Uterus (tissue), 4 donors: ENCODE measurements around the gene IFT43. TPM values are rescaled to one million over a fixed set of nuclear protein-coding genes. Genes with fewer than 3 reads are reported as not detected.

Experiments
- DNase-seq, 2 donors: peaks; one replicate each; pipeline ENCODE4 v3.0.0-alpha.2; 2019 to 2020
- H3K27ac ChIP-seq, 2 donors: fragments of 200-600 bp; sonication (generic); 1 replicate in 1 of 2; 2 replicates in 1 of 2; pipeline ENCODE4 v1.5.1; 2016 to 2018
- H3K27me3 ChIP-seq, 2 donors: fragments of 200-600 bp; sonication (generic); one replicate each; pipeline ENCODE4 v1.5.1; 2018 to 2019; ENCODE audit warnings: control low read depth in 1 of 2
- H3K36me3 ChIP-seq, 2 donors: fragments of 200-600 bp; sonication (generic); one replicate each; pipeline ENCODE4 v1.5.1; 2019; ENCODE audit warnings: control low read depth in 1 of 2
- H3K4me1 ChIP-seq, 2 donors: fragments of 200-600 bp; sonication (generic); one replicate each; pipeline ENCODE4 v1.5.1; 2018 to 2019; ENCODE audit warnings: control low read depth in 1 of 2
- H3K4me3 ChIP-seq, 2 donors: fragments of 200-600 bp; sonication (generic); 1 replicate in 1 of 2; 2 replicates in 1 of 2; pipeline ENCODE4 v1.5.1; 2018 to 2019; ENCODE audit warnings: mild to moderate bottlenecking in 1 of 2
- H3K9me3 ChIP-seq, 2 donors: fragments of 200-600 bp; sonication (generic); one replicate each; pipeline ENCODE4 v1.5.1; 2019; ENCODE audit warnings: control low read depth in 1 of 2
- POLR2A ChIP-seq, 2 donors: fragments of 450-650 bp; IDR thresholded peaks; one replicate each; pipeline ENCODE4 v1.6.1; 2016; ENCODE audit warnings: antibody characterized with exemption in 2 of 2, mild to moderate bottlenecking in 1 of 2, moderate library complexity in 1 of 2
- intact Hi-C: fragments of 100-400 bp; cut with DNase I; formaldehyde crosslinking; loops from one replicate; pipeline ENCODE4 v1.15.1; 2023; ENCODE audit warnings: low total_unique reads
- total RNA-seq, 4 donors: library from RNA; depleted of rRNA in 3 of 4; stranded (reverse); fragments of >200 nt in 3 of 4; gene quantifications; one replicate each; pipeline versions ENCODE4 v1.1.0 to v1.2.4, GENCODE V29; 2014 to 2023
- TF ChIP-seq, protein P1 (sequence below), 4 experiments: fragments of 200-600 bp in 2 of 4; fragments of 450-650 bp in 2 of 4; sonication (generic) in 2 of 4; IDR thresholded peaks; one replicate each; pipeline ENCODE4 v1.5.1; 2016 to 2019; ENCODE audit warnings: antibody characterized with exemption in 4 of 4, mild to moderate bottlenecking in 2 of 4, moderate library complexity in 1 of 4
- donor health status: DM: yes; HTN: yes; CAD: no.

The IFT43 gene
- total RNA-seq, 4 donors from 2014 or later, result 34.2 to 75.3 (median 49.1) TPM

DNA sequence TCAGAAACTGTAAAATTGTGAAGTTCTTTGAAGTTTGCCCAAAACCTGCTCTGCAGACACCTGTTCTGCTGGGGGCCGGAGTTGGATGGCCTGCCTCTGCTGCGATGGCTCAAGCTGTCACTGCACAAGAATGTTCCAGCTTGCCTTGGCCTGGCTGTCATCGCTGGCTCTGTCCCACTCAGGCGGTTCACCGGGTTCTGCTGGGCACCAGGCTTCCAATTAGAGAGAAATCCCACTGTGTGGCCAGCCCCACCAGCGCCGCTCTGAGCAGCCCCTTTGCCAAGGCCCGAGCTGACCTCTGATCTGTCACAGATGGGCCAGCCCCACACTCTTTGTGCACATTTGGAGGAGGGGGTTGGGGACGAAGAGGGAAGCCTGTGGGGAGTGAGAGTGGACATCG lies 94.5 kb downstream of the IFT43 start:
- Histone ChIP-seq H3K4me3 (no peak overlapping the region), H3K27me3 (no peaks in the 10 kb centered on the region), H3K4me1 (no peaks in the 10 kb centered on the region), H3K36me3 (no peaks in the 10 kb centered on the region), H3K9me3 (no peaks in the 10 kb centered on the region), H3K27ac (no peak overlapping the region)
- TF ChIP-seq POLR2A (IDR thresholded peaks at IDR 0.05), result no peak
- TF ChIP-seq, protein P1, sequence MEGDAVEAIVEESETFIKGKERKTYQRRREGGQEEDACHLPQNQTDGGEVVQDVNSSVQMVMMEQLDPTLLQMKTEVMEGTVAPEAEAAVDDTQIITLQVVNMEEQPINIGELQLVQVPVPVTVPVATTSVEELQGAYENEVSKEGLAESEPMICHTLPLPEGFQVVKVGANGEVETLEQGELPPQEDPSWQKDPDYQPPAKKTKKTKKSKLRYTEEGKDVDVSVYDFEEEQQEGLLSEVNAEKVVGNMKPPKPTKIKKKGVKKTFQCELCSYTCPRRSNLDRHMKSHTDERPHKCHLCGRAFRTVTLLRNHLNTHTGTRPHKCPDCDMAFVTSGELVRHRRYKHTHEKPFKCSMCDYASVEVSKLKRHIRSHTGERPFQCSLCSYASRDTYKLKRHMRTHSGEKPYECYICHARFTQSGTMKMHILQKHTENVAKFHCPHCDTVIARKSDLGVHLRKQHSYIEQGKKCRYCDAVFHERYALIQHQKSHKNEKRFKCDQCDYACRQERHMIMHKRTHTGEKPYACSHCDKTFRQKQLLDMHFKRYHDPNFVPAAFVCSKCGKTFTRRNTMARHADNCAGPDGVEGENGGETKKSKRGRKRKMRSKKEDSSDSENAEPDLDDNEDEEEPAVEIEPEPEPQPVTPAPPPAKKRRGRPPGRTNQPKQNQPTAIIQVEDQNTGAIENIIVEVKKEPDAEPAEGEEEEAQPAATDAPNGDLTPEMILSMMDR (IDR thresholded peaks at IDR 0.05), result no peak
- DNase-seq, result no peak
- intact Hi-C loops, result no loop called here

DNA sequence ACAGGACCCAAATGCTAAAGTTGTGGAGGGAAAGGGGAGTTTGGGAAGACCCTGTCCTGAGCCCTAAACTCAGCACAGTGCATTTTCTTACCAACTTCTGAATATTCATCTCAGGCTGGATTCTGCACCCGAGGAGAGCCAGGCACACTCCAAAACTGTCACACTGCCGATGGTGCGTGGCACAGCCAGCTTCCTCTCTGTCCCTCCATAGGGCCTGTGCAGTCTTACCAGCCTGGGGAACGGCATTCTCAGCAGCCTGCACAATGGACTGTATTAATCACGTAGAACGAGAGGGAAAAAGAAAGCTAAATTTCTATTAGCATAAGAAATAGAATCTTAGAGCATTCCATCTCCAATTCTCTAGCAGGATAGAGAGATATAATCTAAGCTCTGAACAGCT lies 94.9 kb downstream of the IFT43 start:
- H3K4me1 ChIP-seq, result no peaks in the 10 kb centered on the region
- no peaks in the 10 kb centered on the region for H3K36me3 ChIP-seq
- no peak overlapping the region for H3K27ac ChIP-seq
- no peaks in the 10 kb centered on the region for H3K27me3 ChIP-seq
- intact Hi-C loops, result no loop called here
- TF ChIP-seq, protein P1 (IDR thresholded peaks at IDR 0.05), result no peak
- no peak for TF ChIP-seq POLR2A (IDR thresholded peaks at IDR 0.05)
- H3K4me3 ChIP-seq, result no peak overlapping the region
- DNase-seq, result no peak
- no peaks in the 10 kb centered on the region for H3K9me3 ChIP-seq

DNA sequence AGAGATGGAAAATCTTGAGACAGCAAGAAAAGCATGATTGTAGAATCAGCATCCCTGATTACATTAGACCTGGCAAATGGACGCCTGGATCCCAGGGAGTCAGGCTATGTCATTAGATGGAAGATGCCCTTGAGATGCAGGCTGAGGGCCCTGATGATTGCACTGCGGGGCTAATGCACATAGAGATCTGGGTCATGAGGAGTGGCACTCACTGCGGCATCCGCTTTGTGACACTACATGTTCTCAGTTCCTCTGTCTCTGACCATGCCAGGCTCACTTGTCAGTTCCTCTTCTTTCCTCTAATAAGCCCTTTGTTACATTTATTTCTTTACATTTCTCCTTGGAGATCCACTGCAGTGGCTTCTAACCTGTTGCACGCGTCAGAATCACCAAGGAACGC lies 96.1 kb downstream of the IFT43 start:
- H3K4me1 ChIP-seq, result no peaks in the 10 kb centered on the region
- no peaks in the 10 kb centered on the region for H3K36me3 ChIP-seq
- H3K4me3 ChIP-seq, result no peak overlapping the region
- intact Hi-C loops, result no loop called here
- no peaks in the 10 kb centered on the region for H3K9me3 ChIP-seq
- no peak overlapping the region for H3K27ac ChIP-seq
- no peaks in the 10 kb centered on the region for H3K27me3 ChIP-seq
- DNase-seq, result no peak
- TF ChIP-seq, protein P1 (IDR thresholded peaks at IDR 0.05), result no peak
- no peak for TF ChIP-seq POLR2A (IDR thresholded peaks at IDR 0.05)

DNA sequence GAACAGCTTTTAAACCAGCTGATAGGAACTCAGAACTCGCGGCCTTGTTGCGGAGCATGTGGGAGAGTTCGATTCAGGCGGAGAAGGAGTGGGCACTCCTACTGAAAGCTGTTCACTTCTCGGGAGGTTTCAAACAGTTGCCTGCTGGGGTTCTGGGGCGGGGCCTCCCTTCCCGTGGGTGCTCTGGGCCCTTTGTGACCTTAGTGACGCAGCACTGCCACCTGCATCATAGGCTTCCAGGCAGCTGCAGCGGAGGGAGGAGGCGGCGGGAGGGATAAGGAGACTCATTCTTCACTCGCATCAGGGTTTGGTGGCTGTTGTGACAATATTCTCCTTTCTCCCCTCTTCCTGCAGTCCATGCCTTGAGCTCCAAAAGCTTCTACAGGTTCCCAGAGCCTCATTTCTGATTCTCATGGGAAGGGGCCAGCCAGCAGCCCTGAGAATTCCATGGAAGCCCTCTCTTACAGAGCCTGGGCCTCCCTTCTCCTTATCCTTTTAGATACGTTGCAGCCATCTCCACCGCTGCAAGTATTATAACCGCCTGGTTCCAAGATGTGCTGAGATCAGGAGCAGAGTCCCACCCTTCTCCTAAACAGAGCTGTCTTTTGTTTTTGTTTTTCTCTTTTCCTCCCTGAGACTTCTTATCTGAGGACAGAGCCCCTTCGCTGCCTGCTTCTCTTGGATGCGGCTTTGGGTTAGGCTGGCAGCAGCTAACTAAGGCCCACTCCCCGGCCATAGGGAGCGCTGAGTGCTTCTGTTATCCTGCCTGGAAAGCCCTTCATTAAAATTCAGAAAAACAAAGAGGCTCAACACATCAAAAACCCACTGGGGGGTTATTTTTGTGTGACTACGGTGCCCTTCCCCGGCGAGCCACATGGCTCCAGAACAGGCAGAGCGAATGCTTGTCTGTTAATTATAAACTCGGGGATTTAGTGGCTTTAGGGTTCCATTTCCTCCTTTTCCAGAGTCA lies 98.5 kb downstream of the IFT43 start:
- no peaks in the 10 kb centered on the region for H3K27me3 ChIP-seq
- peaks cover 0 to under 1% of the 10 kb centered on the region in 2 donors for H3K4me1 ChIP-seq
- H3K36me3 ChIP-seq, result no peaks in the 10 kb centered on the region
- no peak for TF ChIP-seq POLR2A (IDR thresholded peaks at IDR 0.05)
- TF ChIP-seq, protein P1 (IDR thresholded peaks at IDR 0.05), result no peak
- no peak for DNase-seq
- H3K9me3 ChIP-seq, result no peaks in the 10 kb centered on the region
- intact Hi-C loops, result no loop called here
- H3K4me3 ChIP-seq, result no peak overlapping the region
- no peak overlapping the region for H3K27ac ChIP-seq

DNA sequence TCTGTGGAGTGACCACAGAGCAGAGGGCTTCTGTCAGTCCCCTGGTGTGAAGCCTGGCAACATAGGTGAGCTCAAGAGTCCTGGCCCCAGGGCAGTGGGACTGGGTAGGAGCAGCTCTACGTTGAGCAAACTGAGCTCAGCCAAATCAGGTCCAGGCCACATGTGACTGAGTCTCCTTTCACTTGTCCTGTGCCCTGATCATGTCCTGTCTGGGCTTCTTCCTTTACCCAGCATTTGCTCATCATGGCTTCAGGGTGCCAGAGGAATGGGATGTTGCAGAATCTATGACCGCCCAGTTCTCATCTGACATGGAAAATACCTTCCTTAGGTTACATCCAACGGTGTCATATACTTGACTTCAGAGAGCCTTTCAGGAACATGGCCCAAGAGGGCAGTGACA lies 99.8 kb downstream of the IFT43 start:
- no peak for DNase-seq
- TF ChIP-seq POLR2A (IDR thresholded peaks at IDR 0.05), result no peak
- TF ChIP-seq, protein P1 (IDR thresholded peaks at IDR 0.05), result no peak
- H3K27ac ChIP-seq, result no peak overlapping the region
- no peaks in the 10 kb centered on the region for H3K27me3 ChIP-seq
- H3K4me3 ChIP-seq, result no peak overlapping the region
- peaks cover 0 to 4% of the 10 kb centered on the region in 2 donors for H3K4me1 ChIP-seq
- no peaks in the 10 kb centered on the region for H3K9me3 ChIP-seq
- no peaks in the 10 kb centered on the region for H3K36me3 ChIP-seq
- intact Hi-C loops, result no loop called here
